Stimulated activated CD8-positive, alpha-beta memory T cell treated with anti-CD3 and anti-CD28 coated beads, Interleukin-15, amount 100 ng/mL, for 24 hours (primary cell): ENCODE measurements around the gene VWA1.
"Not testable (repeated sequence)": the region's sequence is repeated elsewhere in the genome, so short reads cannot be mapped to it uniquely, and the experiment has no call there.

Experiments used
- DNase-seq: peaks from one replicate; pipeline ENCODE4 v3.0.0-alpha.2; 2020; ENCODE audit warnings: low read depth

VWA1 gene

GRCh38 chr1:1484976-1485750 lies 49.7 kb downstream of the VWA1 start:
- DNase-seq = not testable (repeated sequence)

- not testable (repeated sequence) for DNase-seq
These were observed 50.3 kb downstream of the VWA1 start for GRCh38 chr1:1485755-1486317.

GRCh38 chr1:1487701-1488100 lies 52.2 kb downstream of the VWA1 start:
- no peak for DNase-seq

GRCh38 chr1:1489231-1489630 lies 53.7 kb downstream of the VWA1 start:
- no peak for DNase-seq

- no peak for DNase-seq
These were observed 54.4 kb downstream of the VWA1 start for GRCh38 chr1:1489861-1490260.

GRCh38 chr1:1490633-1491230 lies 55.2 kb downstream of the VWA1 start:
- no peak for DNase-seq

- no peak for DNase-seq
These were observed 56.1 kb downstream of the VWA1 start for GRCh38 chr1:1491601-1492000.
